ENCODE data around the gene STK11IP.

The STK11IP gene

DNA sequence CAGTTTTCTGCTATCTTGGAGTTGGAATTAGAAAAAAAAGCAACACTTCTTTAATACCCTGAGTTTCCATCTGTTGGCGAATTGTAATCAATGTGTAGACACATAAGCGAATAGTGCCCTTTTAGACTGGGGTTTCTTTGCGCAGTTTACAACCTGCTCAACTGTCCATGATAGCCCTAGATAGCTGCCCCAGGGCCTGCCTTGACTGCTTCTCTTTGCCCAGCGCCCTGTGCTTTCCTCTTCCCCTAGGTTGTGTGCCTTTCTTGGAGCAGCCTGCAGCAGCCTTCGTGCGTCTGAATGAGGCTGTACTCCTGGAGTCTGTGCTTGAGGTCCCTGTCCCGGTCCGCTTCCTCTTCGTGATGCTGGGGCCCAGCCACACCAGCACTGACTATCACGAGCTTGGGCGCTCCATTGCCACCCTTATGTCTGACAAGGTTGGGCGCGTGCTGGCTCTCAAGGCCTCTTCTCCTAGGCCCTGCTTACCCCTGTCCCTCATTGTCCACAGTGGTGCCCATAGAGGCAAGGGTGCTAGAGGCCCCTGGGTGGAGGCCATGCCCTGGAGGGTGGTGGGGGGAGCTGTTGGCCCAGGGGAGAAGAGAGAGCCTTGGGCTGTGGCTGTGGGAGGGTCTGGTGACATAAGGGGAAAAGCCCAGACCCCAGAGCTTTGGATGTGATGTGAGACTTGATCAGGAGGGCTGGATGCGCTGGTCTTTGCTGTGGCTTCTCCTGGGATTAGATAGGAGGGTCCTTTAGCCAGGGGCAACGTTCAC is 36.7 kb downstream of the STK11IP start:
- Histone ChIP-seq H3K9me3 (ENCODE audit: control insufficient read depth in 1 of 2, low read length in 2 of 2) (no peaks in the 10 kb centered on the region), H3K9ac (ENCODE audit: low read depth in 1 of 2, low read length in 2 of 2) (no peak overlapping the region), H3K27ac (ENCODE audit: low read depth, low read length) (no peak overlapping the region), H3K4me3 (ENCODE audit: low read depth in 1 of 2, low read length in 2 of 2) (no peak overlapping the region), H3K36me3 (ENCODE audit: control insufficient read depth in 1 of 2, insufficient read depth in 2 of 2, low read length in 2 of 2) (no peaks in the 10 kb centered on the region), H3K4me1 (ENCODE audit: control insufficient read depth in 1 of 2, insufficient read depth in 2 of 2, low read length in 2 of 2) (no peaks in the 10 kb centered on the region), H3K27me3 (ENCODE audit: control insufficient read depth in 1 of 2, insufficient read depth in 2 of 2, low read length in 2 of 2) (peaks cover 0 to 7% of the 10 kb centered on the region in 2 donors)

- no peak overlapping the region for H3K4me3 ChIP-seq (ENCODE audit: low read depth in 1 of 2, low read length in 2 of 2)
- peaks cover 0 to 7% of the 10 kb centered on the region in 2 donors for H3K27me3 ChIP-seq (ENCODE audit: control insufficient read depth in 1 of 2, insufficient read depth in 2 of 2, low read length in 2 of 2)
- H3K36me3 ChIP-seq (ENCODE audit: control insufficient read depth in 1 of 2, insufficient read depth in 2 of 2, low read length in 2 of 2) = no peaks in the 10 kb centered on the region
- no peaks in the 10 kb centered on the region for H3K9me3 ChIP-seq (ENCODE audit: control insufficient read depth in 1 of 2, low read length in 2 of 2)
- H3K9ac ChIP-seq (ENCODE audit: low read depth in 1 of 2, low read length in 2 of 2) = no peak overlapping the region
- H3K4me1 ChIP-seq (ENCODE audit: control insufficient read depth in 1 of 2, insufficient read depth in 2 of 2, low read length in 2 of 2) = no peaks in the 10 kb centered on the region
- no peak overlapping the region for H3K27ac ChIP-seq (ENCODE audit: low read depth, low read length)
Observed at GRCh38 chr2:219634951-219635751, 37.5 kb downstream of the STK11IP start.

- Histone ChIP-seq H3K4me3 (ENCODE audit: low read depth in 1 of 2, low read length in 2 of 2) (no peak overlapping the region), H3K27ac (ENCODE audit: low read depth, low read length) (no peak overlapping the region), H3K9me3 (ENCODE audit: control insufficient read depth in 1 of 2, low read length in 2 of 2) (no peaks in the 10 kb centered on the region), H3K4me1 (ENCODE audit: control insufficient read depth in 1 of 2, insufficient read depth in 2 of 2, low read length in 2 of 2) (no peaks in the 10 kb centered on the region), H3K9ac (ENCODE audit: low read depth in 1 of 2, low read length in 2 of 2) (no peak overlapping the region), H3K36me3 (ENCODE audit: control insufficient read depth in 1 of 2, insufficient read depth in 2 of 2, low read length in 2 of 2) (no peaks in the 10 kb centered on the region), H3K27me3 (ENCODE audit: control insufficient read depth in 1 of 2, insufficient read depth in 2 of 2, low read length in 2 of 2) (peaks cover 0 to 9% of the 10 kb centered on the region in 2 donors)
Observed at GRCh38 chr2:219636144-219636915, 38.7 kb downstream of the STK11IP start.

GRCh38 chr2:219636941-219637841 is 39.5 kb downstream of the STK11IP start:
- Histone ChIP-seq H3K9me3 (ENCODE audit: control insufficient read depth in 1 of 2, low read length in 2 of 2) (no peaks in the 10 kb centered on the region), H3K27ac (ENCODE audit: low read depth, low read length) (no peak overlapping the region), H3K36me3 (ENCODE audit: control insufficient read depth in 1 of 2, insufficient read depth in 2 of 2, low read length in 2 of 2) (no peaks in the 10 kb centered on the region), H3K4me3 (ENCODE audit: low read depth in 1 of 2, low read length in 2 of 2) (no peak overlapping the region), H3K4me1 (ENCODE audit: control insufficient read depth in 1 of 2, insufficient read depth in 2 of 2, low read length in 2 of 2) (peaks cover 0 to under 1% of the 10 kb centered on the region in 2 donors), H3K9ac (ENCODE audit: low read depth in 1 of 2, low read length in 2 of 2) (no peak overlapping the region), H3K27me3 (ENCODE audit: control insufficient read depth in 1 of 2, insufficient read depth in 2 of 2, low read length in 2 of 2) (peaks cover 0 to 10% of the 10 kb centered on the region in 2 donors)

- Histone ChIP-seq H3K9me3 (ENCODE audit: control insufficient read depth in 1 of 2, low read length in 2 of 2) (no peaks in the 10 kb centered on the region), H3K27me3 (ENCODE audit: control insufficient read depth in 1 of 2, insufficient read depth in 2 of 2, low read length in 2 of 2) (peaks cover 0 to 10% of the 10 kb centered on the region in 2 donors), H3K4me3 (ENCODE audit: low read depth in 1 of 2, low read length in 2 of 2) (no peak overlapping the region), H3K27ac (ENCODE audit: low read depth, low read length) (no peak overlapping the region), H3K9ac (ENCODE audit: low read depth in 1 of 2, low read length in 2 of 2) (no peak overlapping the region), H3K4me1 (ENCODE audit: control insufficient read depth in 1 of 2, insufficient read depth in 2 of 2, low read length in 2 of 2) (peaks cover 0 to 6% of the 10 kb centered on the region in 2 donors), H3K36me3 (ENCODE audit: control insufficient read depth in 1 of 2, insufficient read depth in 2 of 2, low read length in 2 of 2) (no peaks in the 10 kb centered on the region)
Observed at GRCh38 chr2:219637842-219638185, 40.2 kb downstream of the STK11IP start.

DNA sequence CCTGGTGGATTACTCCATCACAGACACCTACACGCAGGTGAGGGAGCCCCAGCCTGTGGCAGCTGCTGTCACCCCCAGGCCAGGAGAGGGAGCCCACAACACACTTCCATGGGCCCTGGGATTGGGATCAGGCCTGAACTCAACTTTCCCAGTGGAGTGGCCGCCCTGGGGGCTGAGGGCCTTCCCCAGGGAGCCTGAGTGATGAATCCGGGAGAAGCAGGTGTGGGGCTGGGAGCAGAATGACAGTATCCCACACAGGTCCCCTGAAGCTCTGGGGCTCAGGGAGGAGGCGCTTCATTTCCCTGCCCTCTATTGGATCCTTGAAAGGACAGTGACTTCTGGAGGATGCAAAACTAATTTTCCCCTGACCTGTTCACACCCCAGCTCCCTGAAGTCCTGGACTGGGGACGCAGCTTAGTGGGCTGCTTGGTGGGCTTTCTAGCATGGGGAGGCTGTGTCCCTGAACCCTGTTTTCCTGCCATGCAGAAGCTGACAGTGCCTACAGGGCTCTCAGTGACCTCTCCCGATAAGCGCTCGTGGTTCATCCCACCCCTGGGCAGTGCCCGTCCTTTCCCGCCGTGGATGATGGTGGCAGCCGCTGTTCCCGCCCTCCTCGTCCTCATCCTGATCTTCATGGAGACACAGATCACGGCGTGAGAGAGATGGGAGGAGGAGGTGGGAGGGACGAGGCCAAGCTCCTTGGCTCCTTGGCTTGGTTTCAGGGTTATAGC is 40.7 kb downstream of the STK11IP start:
- Histone ChIP-seq H3K36me3 (ENCODE audit: control insufficient read depth in 1 of 2, insufficient read depth in 2 of 2, low read length in 2 of 2) (no peaks in the 10 kb centered on the region), H3K9me3 (ENCODE audit: control insufficient read depth in 1 of 2, low read length in 2 of 2) (no peaks in the 10 kb centered on the region), H3K9ac (ENCODE audit: low read depth in 1 of 2, low read length in 2 of 2) (no peak overlapping the region), H3K4me1 (ENCODE audit: control insufficient read depth in 1 of 2, insufficient read depth in 2 of 2, low read length in 2 of 2) (peaks cover 0 to 8% of the 10 kb centered on the region in 2 donors), H3K4me3 (ENCODE audit: low read depth in 1 of 2, low read length in 2 of 2) (no peak overlapping the region), H3K27ac (ENCODE audit: low read depth, low read length) (no peak overlapping the region), H3K27me3 (ENCODE audit: control insufficient read depth in 1 of 2, insufficient read depth in 2 of 2, low read length in 2 of 2) (peaks cover 0 to 10% of the 10 kb centered on the region in 2 donors)

DNA sequence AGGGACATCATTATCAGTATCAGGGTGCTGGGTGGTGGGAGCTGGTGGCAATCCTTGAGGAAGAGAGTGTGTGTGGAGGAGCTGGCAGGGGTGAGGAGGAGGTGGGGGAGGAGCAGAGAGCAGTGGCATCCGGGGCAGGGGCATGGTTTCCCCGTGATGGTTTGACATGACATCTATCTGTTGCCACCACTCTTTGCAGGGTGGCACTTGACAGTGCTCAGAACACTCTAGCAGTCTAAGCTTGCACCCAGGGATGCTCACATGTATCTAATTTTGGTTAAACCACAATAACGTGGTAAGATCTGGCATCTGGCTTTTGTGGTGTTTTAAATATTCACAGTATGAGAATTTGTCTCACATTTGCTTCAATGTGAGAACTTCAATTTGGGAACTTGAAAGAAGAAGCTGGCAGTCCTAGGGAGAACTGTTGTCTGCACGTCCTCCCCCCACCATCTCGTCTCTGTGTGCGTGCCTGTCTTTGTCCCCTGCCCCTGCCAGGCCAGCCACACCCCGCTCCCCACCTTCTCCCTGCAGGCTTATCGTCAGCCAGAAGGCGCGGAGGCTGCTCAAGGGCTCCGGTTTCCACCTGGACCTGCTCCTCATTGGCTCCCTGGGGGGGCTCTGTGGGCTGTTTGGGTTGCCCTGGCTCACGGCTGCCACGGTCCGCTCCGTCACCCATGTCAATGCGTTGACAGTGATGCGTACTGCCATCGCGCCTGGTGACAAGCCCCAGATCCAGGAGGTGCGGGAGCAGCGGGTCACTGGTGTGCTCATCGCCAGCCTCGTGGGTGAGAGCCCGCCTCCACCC is 41.5 kb downstream of the STK11IP start:
- Histone ChIP-seq H3K27me3 (ENCODE audit: control insufficient read depth in 1 of 2, insufficient read depth in 2 of 2, low read length in 2 of 2) (peaks cover 0 to 10% of the 10 kb centered on the region in 2 donors), H3K4me1 (ENCODE audit: control insufficient read depth in 1 of 2, insufficient read depth in 2 of 2, low read length in 2 of 2) (peaks cover 0 to 8% of the 10 kb centered on the region in 2 donors)

GRCh38 chr2:219641390-219642068 is 43.9 kb downstream of the STK11IP start:
- Histone ChIP-seq H3K27ac (ENCODE audit: low read depth, low read length) (no peak overlapping the region), H3K9me3 (ENCODE audit: control insufficient read depth in 1 of 2, low read length in 2 of 2) (no peaks in the 10 kb centered on the region), H3K27me3 (ENCODE audit: control insufficient read depth in 1 of 2, insufficient read depth in 2 of 2, low read length in 2 of 2) (peaks cover 0 to 10% of the 10 kb centered on the region in 2 donors), H3K9ac (ENCODE audit: low read depth in 1 of 2, low read length in 2 of 2) (no peak overlapping the region), H3K4me1 (ENCODE audit: control insufficient read depth in 1 of 2, insufficient read depth in 2 of 2, low read length in 2 of 2) (peaks cover 8% of the 10 kb centered on the region in 2 donors), H3K36me3 (ENCODE audit: control insufficient read depth in 1 of 2, insufficient read depth in 2 of 2, low read length in 2 of 2) (no peaks in the 10 kb centered on the region), H3K4me3 (ENCODE audit: low read depth in 1 of 2, low read length in 2 of 2) (no peak overlapping the region)

More for the DNA sequence above, 41.5 kb downstream of the STK11IP start:
- H3K9me3 ChIP-seq (ENCODE audit: control insufficient read depth in 1 of 2, low read length in 2 of 2) = no peaks in the 10 kb centered on the region
- no peak overlapping the region for H3K27ac ChIP-seq (ENCODE audit: low read depth, low read length)
- H3K4me3 ChIP-seq (ENCODE audit: low read depth in 1 of 2, low read length in 2 of 2) = no peak overlapping the region
- H3K9ac ChIP-seq (ENCODE audit: low read depth in 1 of 2, low read length in 2 of 2) = no peak overlapping the region
- no peaks in the 10 kb centered on the region for H3K36me3 ChIP-seq (ENCODE audit: control insufficient read depth in 1 of 2, insufficient read depth in 2 of 2, low read length in 2 of 2)
